Thymus (tissue), 11 donors: ENCODE results near the gene PAM16. TPM values are rescaled to one million over a fixed set of nuclear protein-coding genes. Genes with fewer than 3 reads are reported as not detected.

Source experiments
- DNase-seq, 9 donors: peaks; one replicate each; pipeline ENCODE4 v3.0.0-alpha.2; 2013; ENCODE audit warnings: low spot score in 9 of 9, low read depth in 6 of 9, missing footprints in 1 of 9
- H3K27ac ChIP-seq, 2 donors: one replicate each; pipeline ENCODE4 v1.5.1; 2013; ENCODE audit warnings: control low read depth in 1 of 2, low read depth in 1 of 2, low read length in 1 of 2, mild to moderate bottlenecking in 1 of 2, moderate library complexity in 1 of 2
- H3K27me3 ChIP-seq, 2 donors: one replicate each; pipeline ENCODE4 v1.5.1; 2013; ENCODE audit warnings: low read length in 1 of 2; ENCODE audit not compliant: control insufficient read depth in 2 of 2, insufficient read depth in 1 of 2
- H3K36me3 ChIP-seq, 2 donors: one replicate each; pipeline ENCODE4 v1.5.1; 2013; ENCODE audit warnings: low read length in 1 of 2, mild to moderate bottlenecking in 1 of 2, moderate library complexity in 1 of 2; ENCODE audit not compliant: control insufficient read depth in 2 of 2, insufficient read depth in 2 of 2
- H3K4me1 ChIP-seq, 2 donors: one replicate each; pipeline ENCODE4 v1.5.1; 2013; ENCODE audit warnings: low read length in 2 of 2; ENCODE audit not compliant: control insufficient read depth in 2 of 2, insufficient read depth in 2 of 2
- H3K4me3 ChIP-seq, 2 donors: one replicate each; pipeline ENCODE4 v1.5.1; 2013; ENCODE audit warnings: low read length in 2 of 2, control low read depth in 1 of 2, mild to moderate bottlenecking in 1 of 2
- H3K9me3 ChIP-seq, 2 donors: one replicate each; pipeline ENCODE4 v1.5.1; 2013; ENCODE audit warnings: low read length in 1 of 2, mild to moderate bottlenecking in 1 of 2; ENCODE audit not compliant: control insufficient read depth in 2 of 2, insufficient read depth in 1 of 2
- WGBS: extraction: QIAGEN DNeasy Blood & Tissue Kit; methylation state at CpG from one replicate; pipeline ENCODE4 v1.1.7; 2013; 5-methylcytosine and 5-hydroxymethylcytosine counted together
- polyA plus RNA-seq: library from polyadenylated mRNA; stranded (reverse); fragments of 200-250 nt; gene quantifications from one replicate; pipeline ENCODE4 v1.2.3, GENCODE V29; 2013
- total RNA-seq: library from RNA; stranded (reverse); fragments of 120-200 nt; gene quantifications from one replicate; pipeline ENCODE4 v1.2.4, GENCODE V29; 2013
- donor health status: healthy.

The PAM16 gene
- total and polyA plus RNA-seq, 2 donors = 33.2 to 86.9 TPM

DNA sequence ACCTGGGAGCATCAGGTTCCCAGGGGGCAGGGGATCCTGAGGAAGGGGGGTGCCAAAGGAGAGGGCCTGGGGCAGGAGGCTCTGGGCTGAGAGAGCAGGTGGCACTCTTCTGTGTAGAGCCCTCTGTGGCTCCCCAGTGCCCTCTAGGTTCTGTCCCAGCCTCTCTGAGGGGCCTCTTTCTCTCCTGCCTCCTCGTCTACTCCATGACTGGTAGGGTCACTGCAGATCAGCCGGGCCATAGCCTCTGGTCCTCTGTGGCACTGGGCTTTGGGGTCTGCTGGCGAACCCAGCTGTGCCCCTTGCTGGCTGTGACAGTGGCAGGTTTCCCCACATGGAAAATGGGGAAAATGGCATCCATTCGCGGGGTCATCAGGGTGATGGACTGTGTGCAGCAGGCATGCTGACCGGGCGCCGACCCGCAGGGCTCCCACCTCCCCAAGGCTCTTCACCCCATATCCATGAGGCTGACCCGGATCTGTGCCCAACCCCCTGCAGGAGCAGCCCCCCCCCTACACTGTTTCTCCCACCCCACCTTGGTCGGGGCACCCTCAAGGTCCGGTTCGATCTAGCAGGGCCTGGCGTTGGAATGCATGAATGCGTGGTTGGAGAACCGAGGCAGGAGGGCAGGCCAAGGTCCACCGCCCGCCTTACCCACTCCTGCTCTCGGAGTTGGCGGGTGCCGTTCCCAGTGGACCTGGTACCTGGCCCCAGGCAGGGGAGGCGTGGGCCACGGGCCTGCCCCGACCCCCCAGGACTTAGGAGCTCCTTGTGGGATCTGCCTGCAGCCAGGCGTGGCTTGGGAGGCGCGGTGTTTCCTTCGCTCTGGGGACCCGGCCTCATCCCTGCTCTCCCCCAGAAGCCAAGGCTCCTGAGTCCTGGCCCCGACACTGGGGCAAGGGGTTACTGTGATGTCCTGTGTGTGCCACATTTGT lies 28.7 kb downstream of the PAM16 start:
- Histone ChIP-seq H3K9me3 (no peaks in the 10 kb centered on the region), H3K27ac (no peak overlapping the region), H3K36me3 (no peaks in the 10 kb centered on the region), H3K27me3 (peaks cover 8 to 44% of the 10 kb centered on the region in 2 donors), H3K4me3 (no peak overlapping the region), H3K4me1 (peaks cover 0 to 29% of the 10 kb centered on the region in 2 donors)
- WGBS = 94% methylated on average over 30 of the region's 30 CpGs
- no peak for DNase-seq

DNA sequence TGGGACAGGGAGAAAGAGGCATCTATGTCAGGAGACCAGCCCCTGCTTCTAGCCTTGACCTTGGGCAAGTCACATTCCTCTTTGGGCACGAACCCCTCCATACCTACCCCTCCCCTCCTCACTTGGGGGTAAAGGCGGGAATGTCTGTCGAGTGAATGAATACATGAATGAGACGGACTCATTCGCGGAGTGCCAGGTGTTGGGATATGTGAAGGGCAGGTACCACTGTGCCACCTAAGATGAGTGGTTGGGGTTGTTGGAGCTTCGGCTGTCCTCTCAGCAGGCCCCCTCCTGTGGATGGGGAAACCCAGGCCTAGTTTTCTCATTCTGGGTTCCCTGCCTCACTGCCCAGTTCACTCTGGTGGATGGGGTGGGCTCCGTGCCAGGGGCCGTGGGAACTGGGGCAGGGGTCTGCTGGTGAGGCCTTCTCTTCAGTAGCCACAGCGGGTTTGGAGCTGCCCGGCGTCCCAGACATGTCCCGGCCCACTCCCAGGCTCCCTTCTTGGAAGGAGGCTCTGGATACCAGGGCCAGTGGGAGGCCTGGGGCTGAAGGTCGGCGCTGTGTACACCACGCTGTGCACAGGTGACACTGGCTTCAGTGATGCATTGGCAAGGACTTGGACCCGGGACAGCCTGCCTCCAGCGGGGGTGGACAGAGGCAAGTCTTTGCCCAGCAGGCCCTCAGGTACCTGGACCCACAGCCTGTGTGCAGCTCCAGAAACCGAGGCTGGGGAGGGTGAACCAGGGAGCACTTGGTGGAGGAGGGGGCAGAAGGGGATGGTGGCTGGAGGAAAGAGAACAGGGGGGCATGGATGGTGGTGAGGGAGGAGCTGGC lies 29.6 kb downstream of the PAM16 start:
- Histone ChIP-seq H3K9me3 (no peaks in the 10 kb centered on the region), H3K36me3 (no peaks in the 10 kb centered on the region), H3K4me1 (peaks cover 0 to 26% of the 10 kb centered on the region in 2 donors), H3K27ac (peak overlapping the region in 1 of 2 donors; percentile 47), H3K4me3 (no peak overlapping the region), H3K27me3 (peaks cover 10 to 45% of the 10 kb centered on the region in 2 donors)
- 94% methylated on average over 19 of the region's 19 CpGs for WGBS
- no peak for DNase-seq

GRCh38 chr16:4320571-4321137 lies 30.5 kb downstream of the PAM16 start:
- H3K27me3 ChIP-seq = peaks cover 12 to 45% of the 10 kb centered on the region in 2 donors
- peak overlapping the region; percentile 47 to 66 for H3K27ac ChIP-seq
- peaks cover 0 to 26% of the 10 kb centered on the region in 2 donors for H3K4me1 ChIP-seq
- H3K36me3 ChIP-seq = no peaks in the 10 kb centered on the region
- 91% methylated on average over 16 of the region's 16 CpGs for WGBS
- H3K9me3 ChIP-seq = no peaks in the 10 kb centered on the region
- no peak overlapping the region for H3K4me3 ChIP-seq
- DNase-seq = no peak

DNA sequence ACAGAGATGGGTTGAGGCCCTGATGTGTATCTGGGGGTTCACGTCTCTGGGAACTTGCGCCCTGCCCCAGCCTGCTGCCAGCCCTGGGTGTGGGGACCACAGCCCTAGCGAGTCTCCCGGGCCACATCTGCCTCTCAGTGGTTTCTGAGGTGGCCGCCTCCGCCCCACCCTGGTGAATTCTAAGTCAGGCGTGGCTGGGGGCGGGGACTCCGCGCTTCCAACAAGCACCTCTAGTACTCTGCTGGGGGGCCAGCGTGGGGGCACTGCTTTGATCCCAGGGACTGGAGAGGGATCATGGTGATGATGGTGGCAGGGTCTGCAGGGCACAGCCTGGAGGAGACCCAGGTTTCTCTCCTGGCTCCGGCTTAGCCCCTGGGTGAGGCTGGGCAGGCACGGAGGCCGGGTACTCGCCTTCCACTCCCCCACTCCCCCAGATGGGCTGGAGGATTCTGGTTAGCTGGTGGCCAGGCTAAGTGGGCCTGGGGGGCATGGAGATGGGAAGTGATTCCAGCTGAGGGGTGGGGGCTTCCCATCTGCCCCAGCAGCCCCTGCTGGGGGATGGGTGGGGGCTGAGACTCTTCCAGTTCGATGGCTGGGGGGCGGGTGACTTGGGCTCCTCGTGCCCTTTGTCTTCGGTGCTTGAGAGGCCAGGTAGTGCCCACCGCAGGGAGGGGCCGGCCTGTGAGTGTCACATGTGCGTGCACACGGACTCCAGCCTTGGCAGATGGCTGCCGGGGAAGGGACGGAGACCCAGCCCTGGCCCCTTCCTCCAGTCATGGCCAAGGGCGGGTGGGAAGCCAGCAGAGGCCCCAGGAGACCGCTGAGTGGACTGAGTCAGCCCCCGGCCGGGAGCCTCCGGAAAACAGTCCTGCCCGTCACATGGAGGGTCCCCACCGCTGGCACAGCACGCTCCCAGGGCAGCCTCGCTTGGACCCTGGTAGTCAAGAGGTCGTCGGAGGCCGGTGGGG lies 31.4 kb downstream of the PAM16 start:
- Histone ChIP-seq H3K27ac (peak overlapping the region; percentile 25 to 55), H3K4me3 (no peak overlapping the region), H3K4me1 (peaks cover 4 to 31% of the 10 kb centered on the region in 2 donors), H3K36me3 (no peaks in the 10 kb centered on the region), H3K9me3 (peaks cover 0 to 4% of the 10 kb centered on the region in 2 donors), H3K27me3 (peaks cover 21 to 53% of the 10 kb centered on the region in 2 donors)
- WGBS = 76% methylated on average over 37 of the region's 37 CpGs
- peak in 1 of 9 donors; percentile 41 for DNase-seq

DNA sequence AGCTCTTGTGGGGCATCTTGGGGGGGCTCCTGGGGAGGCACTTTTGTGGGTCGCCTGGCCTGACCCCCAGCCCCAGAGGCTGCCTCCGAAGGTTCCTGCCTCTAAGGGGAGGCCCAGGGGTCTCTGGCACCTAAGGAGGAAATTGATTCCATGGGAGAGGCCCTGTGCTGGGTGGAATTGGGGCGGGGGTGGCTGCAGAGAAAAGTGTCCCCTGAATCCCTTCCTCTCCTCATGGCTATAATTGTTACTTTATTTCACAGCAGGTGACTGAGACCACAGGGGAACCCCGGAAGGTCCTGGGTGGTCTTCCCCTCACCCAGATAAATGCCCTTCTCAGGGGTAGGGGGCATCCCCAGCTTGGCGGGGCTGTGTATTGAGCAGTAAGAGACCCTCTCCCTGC lies 32.2 kb downstream of the PAM16 start:
- no peak overlapping the region for H3K4me3 ChIP-seq
- H3K27ac ChIP-seq = no peak overlapping the region
- no peaks in the 10 kb centered on the region for H3K36me3 ChIP-seq
- WGBS = 98% methylated on average over 5 of the region's 5 CpGs
- H3K9me3 ChIP-seq = peaks cover 0 to 5% of the 10 kb centered on the region in 2 donors
- H3K27me3 ChIP-seq = peaks cover 27 to 60% of the 10 kb centered on the region in 2 donors
- DNase-seq = no peak
- peaks cover 4 to 31% of the 10 kb centered on the region in 2 donors for H3K4me1 ChIP-seq

DNA sequence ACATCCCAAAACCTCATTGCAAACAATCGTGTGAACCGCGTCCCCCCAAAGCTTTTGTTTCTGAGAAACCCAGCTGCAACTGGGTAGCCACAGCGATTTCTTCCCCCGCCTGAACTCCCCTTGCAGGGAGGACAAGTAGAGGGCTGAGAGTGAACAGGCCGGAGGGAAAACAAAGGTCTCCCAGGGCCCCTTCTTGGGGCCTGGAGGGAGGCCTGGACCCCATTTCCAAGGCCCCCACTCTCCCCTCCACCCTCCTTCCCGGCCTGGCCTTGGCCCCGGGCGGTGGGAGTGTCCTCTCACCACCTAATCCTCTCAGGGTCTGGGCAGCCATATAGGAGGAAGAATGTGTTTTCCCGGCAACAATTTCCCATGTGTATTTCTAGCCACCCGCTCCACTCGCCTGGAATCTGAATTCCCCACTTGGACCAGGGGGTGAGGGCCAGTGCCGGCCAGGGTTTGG lies 32.6 kb downstream of the PAM16 start:
- peaks cover 32 to 65% of the 10 kb centered on the region in 2 donors for H3K27me3 ChIP-seq
- H3K4me3 ChIP-seq = no peak overlapping the region
- WGBS = 98% methylated on average over 13 of the region's 13 CpGs
- DNase-seq = no peak
- no peaks in the 10 kb centered on the region for H3K36me3 ChIP-seq
- H3K27ac ChIP-seq = no peak overlapping the region
- peaks cover 4 to 29% of the 10 kb centered on the region in 2 donors for H3K4me1 ChIP-seq
- H3K9me3 ChIP-seq = peaks cover 0 to 5% of the 10 kb centered on the region in 2 donors

GRCh38 chr16:4317532-4318450 lies 33.3 kb downstream of the PAM16 start:
- 95% methylated on average over 12 of the region's 12 CpGs for WGBS
- DNase-seq = no peak
- no peak overlapping the region for H3K4me3 ChIP-seq
- no peaks in the 10 kb centered on the region for H3K36me3 ChIP-seq
- peaks cover 0 to 5% of the 10 kb centered on the region in 2 donors for H3K9me3 ChIP-seq
- peaks cover 4 to 29% of the 10 kb centered on the region in 2 donors for H3K4me1 ChIP-seq
- peaks cover 38 to 72% of the 10 kb centered on the region in 2 donors for H3K27me3 ChIP-seq
- H3K27ac ChIP-seq = no peak overlapping the region
